Measurements from ENCODE around the gene RLBP1.

RLBP1 gene

GRCh38 chr15:89205991-89206585 lies 15.3 kb downstream of the RLBP1 start:
- DNase-seq: no peak

DNA sequence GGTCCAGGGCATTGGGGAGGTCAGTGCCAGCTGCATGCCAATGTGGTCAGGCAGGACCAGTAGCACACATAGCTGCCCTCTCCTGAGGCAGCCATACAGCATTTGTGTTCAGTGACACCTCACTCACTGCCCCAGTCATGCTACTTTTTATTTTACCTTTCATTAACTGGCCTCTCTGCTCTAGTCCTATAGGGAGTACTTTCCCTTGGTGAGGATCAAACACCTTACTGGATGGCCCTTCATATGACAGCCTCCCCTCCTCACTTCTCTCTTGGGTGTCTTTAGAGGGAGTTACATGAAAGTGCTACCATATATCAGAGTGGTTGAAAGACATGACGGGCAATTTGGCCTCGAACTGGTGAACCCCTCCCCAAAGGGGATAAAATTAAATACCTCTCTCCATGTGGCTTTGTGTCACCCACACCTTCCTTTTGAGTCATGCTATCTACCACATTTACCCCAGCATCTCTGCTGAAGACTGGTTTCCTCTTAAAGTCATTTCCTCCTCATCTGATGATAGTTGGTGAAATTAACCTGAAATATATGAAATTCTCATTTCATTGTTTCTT lies 17.6 kb downstream of the RLBP1 start:
- no peak for DNase-seq

GRCh38 chr15:89201465-89202005 lies 19.8 kb downstream of the RLBP1 start:
- DNase-seq: no peak

DNA sequence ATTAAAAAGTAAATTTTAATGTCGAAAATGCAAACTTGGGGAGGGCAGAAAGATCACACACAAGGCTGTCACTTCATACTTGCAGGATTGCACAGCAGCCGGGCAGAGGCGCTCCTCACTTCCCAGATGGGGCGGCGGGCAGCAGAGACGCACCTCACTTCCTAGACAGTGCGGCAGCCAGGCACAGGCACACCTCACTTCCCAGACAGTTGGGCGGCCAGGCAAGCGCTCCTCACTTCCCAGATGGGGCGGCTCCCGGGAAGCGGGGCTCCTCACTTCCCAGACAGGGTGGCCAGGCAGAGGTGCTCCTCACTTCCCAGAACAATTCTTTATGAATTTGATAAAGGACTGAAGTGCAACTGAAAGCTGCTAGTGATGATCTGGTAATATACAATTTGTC lies 21.2 kb downstream of the RLBP1 start:
- DNase-seq: no peak

- no peak for DNase-seq
Observed at GRCh38 chr15:89199746-89200145, 21.6 kb downstream of the RLBP1 start.

DNA sequence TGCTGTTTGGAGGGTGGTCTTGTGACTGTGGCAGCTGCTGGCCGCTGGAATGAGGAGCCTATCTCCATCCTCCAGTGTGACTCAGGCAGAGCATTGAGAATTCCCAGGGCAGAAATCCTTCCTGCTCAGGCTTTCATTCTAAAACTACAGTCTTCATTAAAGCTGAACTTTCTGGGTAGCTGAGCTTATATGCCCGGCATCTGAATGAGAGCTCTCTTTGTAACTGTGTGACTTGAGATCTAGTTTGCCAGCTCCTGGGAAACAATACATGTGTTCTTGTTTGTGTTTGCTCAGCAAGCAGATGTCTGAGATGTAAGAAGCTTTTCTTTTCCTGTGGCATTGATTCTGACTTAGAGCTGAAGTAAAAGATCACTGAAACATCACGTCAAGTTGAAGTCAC lies 22.4 kb downstream of the RLBP1 start:
- no peak for DNase-seq

DNA sequence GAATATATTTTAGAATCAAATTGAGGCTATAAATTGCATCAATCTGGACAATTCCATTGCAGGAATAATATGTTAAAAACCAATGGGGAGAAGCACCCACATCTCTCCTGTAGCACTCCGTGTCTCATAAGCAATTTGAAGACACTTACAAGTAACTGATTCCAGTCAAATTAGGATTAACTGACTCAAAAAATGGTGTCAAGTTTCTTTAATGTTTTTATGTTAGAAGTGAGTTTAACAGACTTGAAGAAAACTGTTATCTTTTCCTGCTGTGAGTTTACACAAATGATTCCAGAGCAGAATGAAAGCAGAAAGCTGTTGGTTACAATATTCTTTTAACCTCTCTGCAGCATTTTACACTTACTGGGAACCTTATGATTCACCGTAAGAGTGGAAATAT lies 23.2 kb downstream of the RLBP1 start:
- DNase-seq: no peak

DNA sequence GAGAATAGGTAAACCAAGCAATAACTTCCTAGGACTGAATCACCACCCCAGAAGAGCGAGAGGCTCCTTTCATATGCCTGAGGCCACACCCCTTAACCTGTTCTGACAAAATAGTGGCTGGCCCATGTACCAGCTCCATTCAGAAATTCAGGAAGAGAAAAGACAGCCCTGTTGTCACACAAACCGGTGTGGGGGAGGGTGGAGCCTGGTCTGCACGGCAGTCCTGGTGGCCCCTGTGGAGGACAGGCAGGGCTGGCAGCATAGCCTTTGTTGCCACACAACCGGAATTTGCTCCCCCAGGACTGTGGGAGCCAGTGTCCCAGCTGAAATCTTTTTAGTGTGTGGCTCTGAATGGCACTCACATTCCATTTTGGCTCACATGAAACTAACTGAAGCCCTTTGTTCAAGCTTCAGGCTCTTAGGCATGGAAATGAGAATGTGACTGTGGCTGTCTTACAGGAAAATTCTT lies 23.8 kb downstream of the RLBP1 start:
- DNase-seq: no peak

- DNase-seq: peak; percentile 27
Observed at GRCh38 chr15:89196994-89197393, 24.4 kb downstream of the RLBP1 start.

GRCh38 chr15:89196241-89196640 lies 25.1 kb downstream of the RLBP1 start:
- no peak for DNase-seq

GRCh38 chr15:89195836-89196235 lies 25.5 kb downstream of the RLBP1 start:
- no peak for DNase-seq

GRCh38 chr15:89194608-89195007 lies 26.8 kb downstream of the RLBP1 start:
- DNase-seq: no peak

GRCh38 chr15:89192766-89193165 lies 28.6 kb downstream of the RLBP1 start:
- no peak for DNase-seq

- no peak for DNase-seq
Observed at GRCh38 chr15:89192136-89192535, 29.2 kb downstream of the RLBP1 start.

DNA sequence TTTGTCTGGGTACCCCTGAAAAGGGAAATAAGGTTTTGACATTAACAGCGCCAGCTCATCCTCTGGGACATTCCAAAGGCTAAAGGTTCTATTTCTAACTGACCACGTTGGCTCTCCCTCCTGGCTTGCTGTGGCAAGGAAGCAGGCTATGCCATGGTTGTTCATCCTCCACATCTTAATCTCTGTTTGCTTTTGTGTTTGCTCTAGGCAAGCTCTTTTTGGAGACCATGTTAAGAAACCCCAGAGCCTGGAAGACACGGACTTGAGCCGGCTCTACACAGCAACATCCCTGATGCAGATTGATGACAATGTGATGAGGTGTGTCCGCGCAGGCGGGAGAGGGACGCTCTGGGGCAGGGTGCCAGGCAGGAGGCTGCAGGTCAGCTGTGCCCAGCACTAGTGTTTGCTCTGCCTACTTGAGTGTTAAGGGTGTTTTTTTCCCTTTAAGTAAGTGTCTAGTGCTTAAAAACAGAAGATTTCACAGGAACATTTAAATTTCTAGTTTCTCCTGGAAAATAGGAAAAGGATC lies 33.3 kb downstream of the RLBP1 start:
- DNase-seq: no peak

DNA sequence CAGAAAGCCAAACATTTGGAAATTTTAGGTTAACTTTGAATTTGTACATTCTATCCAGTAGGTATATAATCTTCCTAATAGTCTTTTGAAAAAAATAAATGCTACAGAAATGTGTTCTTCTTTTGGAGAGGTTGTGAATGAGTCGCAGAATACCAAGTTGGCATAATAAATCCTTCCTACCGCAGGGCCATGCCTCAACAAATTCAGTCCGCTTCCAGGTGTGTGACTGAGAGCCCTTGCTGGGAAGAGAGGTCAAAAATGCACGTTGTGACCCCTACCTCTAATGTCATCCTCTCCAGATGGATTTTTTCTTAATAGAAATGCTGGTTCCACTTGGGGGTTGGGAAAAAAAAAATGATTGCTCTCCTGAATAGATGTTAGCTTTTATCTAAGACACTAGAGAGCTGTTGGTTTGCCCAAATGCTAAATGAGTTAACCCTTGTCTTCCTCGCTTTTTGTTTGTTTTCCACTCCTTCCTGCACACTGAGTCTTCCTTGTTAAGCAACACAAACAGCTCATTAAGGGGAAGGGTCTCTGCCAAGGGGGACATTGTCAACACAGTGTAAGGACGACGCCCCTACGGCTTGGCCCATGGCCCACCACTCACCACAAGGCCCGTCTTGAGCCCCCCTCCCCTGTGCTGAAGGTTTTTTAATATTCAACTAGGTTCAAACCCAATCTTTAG lies 33.9 kb downstream of the RLBP1 start:
- DNase-seq: no peak

- no peak for DNase-seq
Observed at GRCh38 chr15:89186803-89187202, 34.6 kb downstream of the RLBP1 start.

DNA sequence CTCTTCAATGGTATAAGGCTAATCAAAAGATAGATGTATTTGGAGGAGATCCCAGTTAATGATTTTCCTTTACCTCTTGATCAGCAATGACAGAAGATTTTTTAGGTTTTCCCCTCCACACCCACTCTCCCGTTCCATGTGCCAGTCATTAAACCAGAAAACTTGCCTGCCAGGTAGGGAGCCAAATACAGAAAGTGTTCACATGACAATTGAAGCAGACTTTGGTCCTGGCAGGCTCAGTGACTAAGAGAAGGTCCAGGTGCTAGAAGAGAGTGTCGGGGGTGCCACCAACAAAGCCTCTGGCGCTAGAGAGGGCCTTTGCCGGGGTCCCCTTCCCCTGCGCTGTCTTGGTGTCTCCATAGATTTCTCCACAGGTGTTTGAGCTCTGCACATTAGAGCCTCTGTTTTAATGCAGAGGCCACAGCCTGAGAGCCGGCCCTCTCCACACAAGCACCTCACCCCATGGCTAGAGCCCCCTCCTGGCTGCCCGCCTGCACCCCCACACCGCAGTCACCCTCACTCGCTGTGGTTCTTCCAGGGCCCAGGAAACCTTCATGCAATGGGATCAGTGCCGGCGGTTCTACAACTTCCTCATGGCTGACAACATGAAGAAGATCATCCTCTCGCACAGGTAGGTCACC lies 36.4 kb downstream of the RLBP1 start:
- DNase-seq: no peak

DNA sequence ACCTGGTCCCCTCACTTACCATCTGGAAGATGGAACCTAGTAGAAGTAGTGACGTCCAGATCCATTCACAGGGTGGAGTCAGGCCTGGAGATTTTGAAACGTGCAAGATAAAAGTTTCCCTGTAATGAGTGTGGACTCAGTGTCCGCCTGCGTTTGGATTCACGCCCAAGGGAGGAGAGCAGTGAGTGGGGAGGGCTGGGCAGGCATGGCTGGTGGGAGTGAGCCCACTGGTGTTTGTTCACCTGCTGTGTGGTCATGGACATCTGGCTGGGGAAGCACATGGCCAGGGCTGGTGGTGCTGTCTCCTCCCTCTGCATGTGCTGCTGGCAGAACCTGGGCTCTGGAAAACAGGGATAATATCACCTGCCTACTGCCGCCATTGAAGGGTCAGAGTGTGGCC lies 37.0 kb downstream of the RLBP1 start:
- no peak for DNase-seq

GRCh38 chr15:89179966-89180875 lies 41.2 kb downstream of the RLBP1 start:
- DNase-seq: no peak

GRCh38 chr15:89178307-89178977 lies 42.9 kb downstream of the RLBP1 start:
- no peak for DNase-seq

All from NCI-H510A treated with DMSO at 0.1 percent for 48 hours (cell line).